Liver (tissue), 9 donors: ENCODE data around the gene UBR3. TPM values are rescaled to one million over a fixed set of nuclear protein-coding genes. Genes with fewer than 3 reads are reported as not detected.

Experiments used
- DNase-seq: peaks from one replicate; pipeline ENCODE4 v3.0.0-alpha.2; 2017; ENCODE audit warnings: low spot score
- H3K27ac ChIP-seq, 2 donors: one replicate each; pipeline ENCODE4 v1.7.0; 2013; ENCODE audit warnings: inconsistent platforms in 2 of 2, low read length in 2 of 2, control low read depth in 1 of 2, low read depth in 1 of 2, mild to moderate bottlenecking in 1 of 2
- H3K27me3 ChIP-seq, 4 donors: one replicate each; pipeline versions ENCODE4 v1.6.1 to v1.7.0; 2013; ENCODE audit warnings: low read length in 3 of 4, inconsistent platforms in 1 of 4, mild to moderate bottlenecking in 1 of 4, moderate library complexity in 1 of 4; ENCODE audit not compliant: control insufficient read depth in 4 of 4, insufficient read depth in 4 of 4
- H3K36me3 ChIP-seq, 4 donors: one replicate each; pipeline versions ENCODE4 v1.6.1 to v1.7.0; 2013; ENCODE audit warnings: low read length in 3 of 4, mild to moderate bottlenecking in 3 of 4, low read depth in 1 of 4, moderate library complexity in 1 of 4; ENCODE audit not compliant: control insufficient read depth in 4 of 4, insufficient read depth in 3 of 4
- H3K4me1 ChIP-seq, 4 donors: one replicate each; pipeline versions ENCODE4 v1.6.1 to v1.7.0; 2013; ENCODE audit warnings: low read length in 3 of 4, mild to moderate bottlenecking in 3 of 4, moderate library complexity in 1 of 4; ENCODE audit not compliant: control insufficient read depth in 4 of 4, insufficient read depth in 4 of 4
- H3K4me3 ChIP-seq, 3 donors: one replicate each; pipeline versions ENCODE4 v1.6.1 to v1.7.0; 2013; ENCODE audit warnings: low read length in 3 of 3, control low read depth in 1 of 3, low read depth in 1 of 3, mild to moderate bottlenecking in 1 of 3
- H3K9ac ChIP-seq, 2 donors: one replicate each; pipeline ENCODE4 v1.7.0; 2013; ENCODE audit warnings: low read length in 2 of 2, mild to moderate bottlenecking in 2 of 2, moderate library complexity in 2 of 2, control low read depth in 1 of 2, low read depth in 1 of 2
- H3K9me3 ChIP-seq, 4 donors: one replicate each; pipeline versions ENCODE4 v1.6.1 to v1.7.0; 2013; ENCODE audit warnings: low read length in 3 of 4; ENCODE audit not compliant: control insufficient read depth in 4 of 4
- EGR1 ChIP-seq, 2 donors: IDR thresholded peaks; 2 replicates each; pipeline ENCODE4 v1.6.1; 2016 to 2018; ENCODE audit warnings: antibody characterized with exemption in 2 of 2, low read depth in 2 of 2
- FOXA1 ChIP-seq: IDR thresholded peaks from 2 replicates; pipeline ENCODE4 v1.6.1; 2016; ENCODE audit warnings: antibody characterized with exemption
- FOXA2 ChIP-seq: IDR thresholded peaks from 2 replicates; pipeline ENCODE4 v1.6.1; 2016; ENCODE audit warnings: antibody characterized with exemption
- GABPA ChIP-seq, 2 donors: IDR thresholded peaks in 1 of 2; conservative IDR thresholded peaks in 1 of 2; 2 replicates each; pipeline ENCODE4 v1.6.1; 2016; ENCODE audit warnings: antibody characterized with exemption in 2 of 2, mild to moderate bottlenecking in 1 of 2, moderate library complexity in 1 of 2
- HNF4A ChIP-seq, 2 donors: conservative IDR thresholded peaks; 2 replicates each; pipeline ENCODE4 v1.6.1; 2016; ENCODE audit warnings: antibody characterized with exemption in 2 of 2, mild to moderate bottlenecking in 2 of 2
- HNF4G ChIP-seq: IDR thresholded peaks from 2 replicates; pipeline ENCODE4 v1.6.1; 2016; ENCODE audit warnings: antibody characterized with exemption
- JUND ChIP-seq, 2 donors: IDR thresholded peaks; 2 replicates each; pipeline ENCODE4 v1.6.1; 2016; ENCODE audit warnings: antibody characterized with exemption in 2 of 2
- NR2F2 ChIP-seq: IDR thresholded peaks from 2 replicates; pipeline ENCODE4 v1.6.1; 2016; ENCODE audit warnings: antibody characterized with exemption
- RAD21 ChIP-seq, 2 donors: IDR thresholded peaks; 2 replicates each; pipeline ENCODE4 v1.6.1; 2016; ENCODE audit warnings: antibody characterized with exemption in 2 of 2, mild to moderate bottlenecking in 2 of 2
- RXRA ChIP-seq, 2 donors: IDR thresholded peaks; 2 replicates each; pipeline ENCODE4 v1.6.1; 2017 to 2018; ENCODE audit warnings: antibody characterized with exemption in 2 of 2, mild to moderate bottlenecking in 1 of 2
- SP1 ChIP-seq: IDR thresholded peaks from 2 replicates; pipeline ENCODE4 v1.6.1; 2018; ENCODE audit warnings: antibody characterized with exemption, mild to moderate bottlenecking
- TAF1 ChIP-seq: conservative IDR thresholded peaks from 2 replicates; pipeline ENCODE4 v1.6.1; 2016; ENCODE audit warnings: antibody characterized with exemption, mild to moderate bottlenecking
- YY1 ChIP-seq: IDR thresholded peaks from 2 replicates; pipeline ENCODE4 v1.6.1; 2016; ENCODE audit warnings: antibody characterized with exemption, mild to moderate bottlenecking
- WGBS: extraction: QIAGEN DNeasy Blood & Tissue Kit; methylation state at CpG from one replicate; pipeline ENCODE4 v1.1.7; 2013; 5-methylcytosine and 5-hydroxymethylcytosine counted together
- polyA plus RNA-seq, 2 donors: library from polyadenylated mRNA; stranded (reverse) in 1 of 2; unstranded in 1 of 2; fragments of 200-250 nt in 1 of 2; fragments of >200 nt in 1 of 2; fragmentation: Nextera tagmentation in 1 of 2; extraction: Ambion mirVana in 1 of 2; gene quantifications; one replicate each; pipeline versions ENCODE4 v1.2.1 to v1.2.3, GENCODE V29; 2013 to 2015
- total RNA-seq, 2 donors: library from RNA; depleted of rRNA; stranded (reverse); fragments of >200 nt; gene quantifications; one replicate each; pipeline ENCODE4 v1.2.3, GENCODE V29; 2014
- TF ChIP-seq, protein P1 (sequence below): IDR thresholded peaks from 2 replicates; pipeline ENCODE4 v1.6.1; 2016; ENCODE audit warnings: antibody characterized with exemption
- TF ChIP-seq, protein P2 (sequence below): fragments of 150-350 bp; IDR thresholded peaks from 2 replicates; pipeline ENCODE4 v1.5.1; 2017; ENCODE audit warnings: improper control_type of control experiment, low read depth, low read length; ENCODE audit not compliant: missing input control
- TF ChIP-seq, protein P3 (sequence below): IDR thresholded peaks from 2 replicates; pipeline ENCODE4 v1.6.1; 2016; ENCODE audit warnings: antibody characterized with exemption
- TF ChIP-seq, protein P4 (sequence below): IDR thresholded peaks from 2 replicates; pipeline ENCODE4 v1.6.1; 2016; ENCODE audit warnings: antibody characterized with exemption, mild to moderate bottlenecking
- TF ChIP-seq, protein P5 (sequence below): IDR thresholded peaks from 2 replicates; pipeline ENCODE4 v1.6.1; 2016; ENCODE audit warnings: antibody characterized with exemption
- donor health status: healthy.
- donor health status: healthy.
- donor health status: healthy.
- donor health status: healthy.
- donor health status: healthy.

The UBR3 gene
- total and polyA plus RNA-seq, 4 donors, result 8.5 to 69.4 (median 28.4) TPM

DNA sequence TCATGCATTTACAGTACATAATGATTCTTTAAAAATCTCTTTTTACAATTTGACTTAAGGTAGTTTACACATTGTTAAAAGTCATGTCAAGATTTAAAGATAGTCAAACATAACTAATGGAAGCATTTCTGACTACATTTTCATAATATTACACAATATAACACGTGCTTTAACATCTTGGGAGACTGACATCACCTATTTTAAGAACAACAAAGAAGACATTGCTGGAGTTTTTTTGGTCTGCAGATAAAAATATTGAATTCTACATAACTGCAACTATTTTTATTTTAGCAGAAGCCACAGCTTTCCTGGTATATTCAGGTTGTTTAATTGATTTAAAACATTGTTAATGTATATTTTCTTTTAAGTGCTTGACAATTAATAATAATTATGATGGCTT lies 65.7 kb downstream of the UBR3 start (continued):
- TF ChIP-seq, protein P1, sequence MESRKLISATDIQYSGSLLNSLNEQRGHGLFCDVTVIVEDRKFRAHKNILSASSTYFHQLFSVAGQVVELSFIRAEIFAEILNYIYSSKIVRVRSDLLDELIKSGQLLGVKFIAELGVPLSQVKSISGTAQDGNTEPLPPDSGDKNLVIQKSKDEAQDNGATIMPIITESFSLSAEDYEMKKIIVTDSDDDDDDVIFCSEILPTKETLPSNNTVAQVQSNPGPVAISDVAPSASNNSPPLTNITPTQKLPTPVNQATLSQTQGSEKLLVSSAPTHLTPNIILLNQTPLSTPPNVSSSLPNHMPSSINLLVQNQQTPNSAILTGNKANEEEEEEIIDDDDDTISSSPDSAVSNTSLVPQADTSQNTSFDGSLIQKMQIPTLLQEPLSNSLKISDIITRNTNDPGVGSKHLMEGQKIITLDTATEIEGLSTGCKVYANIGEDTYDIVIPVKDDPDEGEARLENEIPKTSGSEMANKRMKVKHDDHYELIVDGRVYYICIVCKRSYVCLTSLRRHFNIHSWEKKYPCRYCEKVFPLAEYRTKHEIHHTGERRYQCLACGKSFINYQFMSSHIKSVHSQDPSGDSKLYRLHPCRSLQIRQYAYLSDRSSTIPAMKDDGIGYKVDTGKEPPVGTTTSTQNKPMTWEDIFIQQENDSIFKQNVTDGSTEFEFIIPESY, result no peak
- TF ChIP-seq FOXA1 (no peak), FOXA2 (no peak), GABPA (IDR thresholded peaks at IDR 0.05 in 1 of 2, conservative IDR thresholded peaks at IDR 0.05 in 1 of 2) (no peak), SP1 (no peak)

DNA sequence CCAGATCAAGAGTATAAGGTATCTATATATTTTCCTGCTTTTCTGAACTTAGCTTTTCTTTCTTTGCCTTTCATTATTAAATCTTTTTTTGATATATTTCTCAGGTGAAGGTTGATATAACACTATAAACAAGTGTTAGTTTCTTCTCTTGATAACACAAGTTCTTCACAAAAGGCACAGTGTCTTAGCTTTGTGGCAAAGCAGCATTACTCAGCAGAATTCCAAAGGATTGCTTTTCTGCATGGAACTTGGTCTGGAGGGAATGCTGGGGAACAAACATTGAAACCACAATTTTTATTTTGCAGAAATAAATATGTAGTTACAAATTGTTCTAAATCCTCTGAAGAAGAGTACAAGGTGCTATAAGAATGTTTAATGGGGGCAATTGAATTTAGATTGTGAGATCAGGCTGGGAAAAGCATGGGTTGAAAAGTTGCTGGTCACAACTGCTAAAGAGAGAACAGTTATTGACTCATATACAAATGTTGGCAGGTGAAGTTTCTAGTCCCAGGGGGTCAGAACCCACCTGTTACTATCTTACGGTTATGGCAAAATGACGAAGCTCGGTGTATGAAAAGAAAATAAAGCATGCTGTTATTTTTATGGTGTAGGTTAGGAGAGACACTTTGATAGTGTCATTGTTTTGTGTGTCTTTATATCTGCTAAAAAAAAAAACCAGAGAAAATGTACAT lies 68.2 kb downstream of the UBR3 start:
- no peak overlapping the region for H3K27ac ChIP-seq
- TF ChIP-seq, protein P2, sequence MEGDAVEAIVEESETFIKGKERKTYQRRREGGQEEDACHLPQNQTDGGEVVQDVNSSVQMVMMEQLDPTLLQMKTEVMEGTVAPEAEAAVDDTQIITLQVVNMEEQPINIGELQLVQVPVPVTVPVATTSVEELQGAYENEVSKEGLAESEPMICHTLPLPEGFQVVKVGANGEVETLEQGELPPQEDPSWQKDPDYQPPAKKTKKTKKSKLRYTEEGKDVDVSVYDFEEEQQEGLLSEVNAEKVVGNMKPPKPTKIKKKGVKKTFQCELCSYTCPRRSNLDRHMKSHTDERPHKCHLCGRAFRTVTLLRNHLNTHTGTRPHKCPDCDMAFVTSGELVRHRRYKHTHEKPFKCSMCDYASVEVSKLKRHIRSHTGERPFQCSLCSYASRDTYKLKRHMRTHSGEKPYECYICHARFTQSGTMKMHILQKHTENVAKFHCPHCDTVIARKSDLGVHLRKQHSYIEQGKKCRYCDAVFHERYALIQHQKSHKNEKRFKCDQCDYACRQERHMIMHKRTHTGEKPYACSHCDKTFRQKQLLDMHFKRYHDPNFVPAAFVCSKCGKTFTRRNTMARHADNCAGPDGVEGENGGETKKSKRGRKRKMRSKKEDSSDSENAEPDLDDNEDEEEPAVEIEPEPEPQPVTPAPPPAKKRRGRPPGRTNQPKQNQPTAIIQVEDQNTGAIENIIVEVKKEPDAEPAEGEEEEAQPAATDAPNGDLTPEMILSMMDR, result no peak
- TF ChIP-seq JUND (IDR thresholded peaks at IDR 0.05) (no peak), FOXA1 (no peak), TAF1 (no peak), YY1 (no peak), HNF4G (no peak), RXRA (IDR thresholded peaks at IDR 0.05) (no peak), EGR1 (IDR thresholded peaks at IDR 0.05; ENCODE audit: low read depth in 2 of 2) (no peak), GABPA (IDR thresholded peaks at IDR 0.05 in 1 of 2, conservative IDR thresholded peaks at IDR 0.05 in 1 of 2) (no peak), HNF4A (conservative IDR thresholded peaks at IDR 0.05) (no peak), NR2F2 (no peak), FOXA2 (no peak), RAD21 (IDR thresholded peaks at IDR 0.05) (no peak), SP1 (no peak)
- TF ChIP-seq, protein P3, sequence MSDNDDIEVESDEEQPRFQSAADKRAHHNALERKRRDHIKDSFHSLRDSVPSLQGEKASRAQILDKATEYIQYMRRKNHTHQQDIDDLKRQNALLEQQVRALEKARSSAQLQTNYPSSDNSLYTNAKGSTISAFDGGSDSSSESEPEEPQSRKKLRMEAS, result no peak
- TF ChIP-seq, protein P4, sequence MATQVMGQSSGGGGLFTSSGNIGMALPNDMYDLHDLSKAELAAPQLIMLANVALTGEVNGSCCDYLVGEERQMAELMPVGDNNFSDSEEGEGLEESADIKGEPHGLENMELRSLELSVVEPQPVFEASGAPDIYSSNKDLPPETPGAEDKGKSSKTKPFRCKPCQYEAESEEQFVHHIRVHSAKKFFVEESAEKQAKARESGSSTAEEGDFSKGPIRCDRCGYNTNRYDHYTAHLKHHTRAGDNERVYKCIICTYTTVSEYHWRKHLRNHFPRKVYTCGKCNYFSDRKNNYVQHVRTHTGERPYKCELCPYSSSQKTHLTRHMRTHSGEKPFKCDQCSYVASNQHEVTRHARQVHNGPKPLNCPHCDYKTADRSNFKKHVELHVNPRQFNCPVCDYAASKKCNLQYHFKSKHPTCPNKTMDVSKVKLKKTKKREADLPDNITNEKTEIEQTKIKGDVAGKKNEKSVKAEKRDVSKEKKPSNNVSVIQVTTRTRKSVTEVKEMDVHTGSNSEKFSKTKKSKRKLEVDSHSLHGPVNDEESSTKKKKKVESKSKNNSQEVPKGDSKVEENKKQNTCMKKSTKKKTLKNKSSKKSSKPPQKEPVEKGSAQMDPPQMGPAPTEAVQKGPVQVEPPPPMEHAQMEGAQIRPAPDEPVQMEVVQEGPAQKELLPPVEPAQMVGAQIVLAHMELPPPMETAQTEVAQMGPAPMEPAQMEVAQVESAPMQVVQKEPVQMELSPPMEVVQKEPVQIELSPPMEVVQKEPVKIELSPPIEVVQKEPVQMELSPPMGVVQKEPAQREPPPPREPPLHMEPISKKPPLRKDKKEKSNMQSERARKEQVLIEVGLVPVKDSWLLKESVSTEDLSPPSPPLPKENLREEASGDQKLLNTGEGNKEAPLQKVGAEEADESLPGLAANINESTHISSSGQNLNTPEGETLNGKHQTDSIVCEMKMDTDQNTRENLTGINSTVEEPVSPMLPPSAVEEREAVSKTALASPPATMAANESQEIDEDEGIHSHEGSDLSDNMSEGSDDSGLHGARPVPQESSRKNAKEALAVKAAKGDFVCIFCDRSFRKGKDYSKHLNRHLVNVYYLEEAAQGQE, result no peak
- TF ChIP-seq, protein P5, sequence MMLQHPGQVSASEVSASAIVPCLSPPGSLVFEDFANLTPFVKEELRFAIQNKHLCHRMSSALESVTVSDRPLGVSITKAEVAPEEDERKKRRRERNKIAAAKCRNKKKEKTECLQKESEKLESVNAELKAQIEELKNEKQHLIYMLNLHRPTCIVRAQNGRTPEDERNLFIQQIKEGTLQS, result no peak
- TF ChIP-seq, protein P1, result no peak
- no peak for DNase-seq
- H3K36me3 ChIP-seq, result peaks cover 2 to 12% (median 6%) of the 10 kb centered on the region in 4 donors
- H3K27me3 ChIP-seq, result no peaks in the 10 kb centered on the region
- no peak overlapping the region for H3K4me3 ChIP-seq
- H3K4me1 ChIP-seq, result no peaks in the 10 kb centered on the region
- H3K9me3 ChIP-seq, result no peaks in the 10 kb centered on the region
- H3K9ac ChIP-seq, result no peak overlapping the region
- WGBS, result 99% methylated on average over 3 of the region's 3 CpGs
